ENCODE data around the gene SLC5A10. TPM values are rescaled to one million over a fixed set of nuclear protein-coding genes. Genes with fewer than 3 reads are reported as not detected.

Gene SLC5A10
- total RNA-seq, 1 experiment from 2014 or later: 0.17 TPM

- no peak for TF ChIP-seq EZH2 (IDR thresholded peaks at IDR 0.05; ENCODE audit: low read depth)
- TF ChIP-seq, protein P1, sequence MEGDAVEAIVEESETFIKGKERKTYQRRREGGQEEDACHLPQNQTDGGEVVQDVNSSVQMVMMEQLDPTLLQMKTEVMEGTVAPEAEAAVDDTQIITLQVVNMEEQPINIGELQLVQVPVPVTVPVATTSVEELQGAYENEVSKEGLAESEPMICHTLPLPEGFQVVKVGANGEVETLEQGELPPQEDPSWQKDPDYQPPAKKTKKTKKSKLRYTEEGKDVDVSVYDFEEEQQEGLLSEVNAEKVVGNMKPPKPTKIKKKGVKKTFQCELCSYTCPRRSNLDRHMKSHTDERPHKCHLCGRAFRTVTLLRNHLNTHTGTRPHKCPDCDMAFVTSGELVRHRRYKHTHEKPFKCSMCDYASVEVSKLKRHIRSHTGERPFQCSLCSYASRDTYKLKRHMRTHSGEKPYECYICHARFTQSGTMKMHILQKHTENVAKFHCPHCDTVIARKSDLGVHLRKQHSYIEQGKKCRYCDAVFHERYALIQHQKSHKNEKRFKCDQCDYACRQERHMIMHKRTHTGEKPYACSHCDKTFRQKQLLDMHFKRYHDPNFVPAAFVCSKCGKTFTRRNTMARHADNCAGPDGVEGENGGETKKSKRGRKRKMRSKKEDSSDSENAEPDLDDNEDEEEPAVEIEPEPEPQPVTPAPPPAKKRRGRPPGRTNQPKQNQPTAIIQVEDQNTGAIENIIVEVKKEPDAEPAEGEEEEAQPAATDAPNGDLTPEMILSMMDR (conservative IDR thresholded peaks at IDR 0.05): no peak
These were observed 13.7 kb downstream of the SLC5A10 start for GRCh38 chr17:18965530-18966236.

GRCh38 chr17:18966831-18967624 lies 15.1 kb downstream of the SLC5A10 start:
- POLR2A ChIA-PET (ENCODE audit: unreplicated experiment): no interaction called here
- H4K20me1 ChIP-seq (ENCODE audit: insufficient read depth): peaks cover 8% of the 10 kb centered on the region
- DNase-seq: peak in 1 of 2 experiments; percentile 53
- no peaks in the 10 kb centered on the region for H3K27me3 ChIP-seq (ENCODE audit: insufficient read depth, low read depth)
- CTCF ChIA-PET: no interaction called here
- intact Hi-C loops (cut with micrococcal nuclease; ENCODE audit: unreplicated experiment): no loop called here
- no peaks in the 10 kb centered on the region for H3K36me3 ChIP-seq (ENCODE audit: low read depth)
- no TSS peak for BruUV-seq (replicated peaks)
- peak overlapping the region; percentile 37; the same call in 1 of the 2 replicates for H3K27ac ChIP-seq
- H2AFZ ChIP-seq: no peak overlapping the region
- H3K4me2 ChIP-seq: peak overlapping the region; percentile 48
- H3K9me3 ChIP-seq (ENCODE audit: insufficient read depth, low read depth): no peaks in the 10 kb centered on the region
- peaks cover 39% of the 10 kb centered on the region for H3K4me1 ChIP-seq (replicated peaks; ENCODE audit: insufficient read depth)
- no peak overlapping the region for H3K4me3 ChIP-seq
- no peaks in the 10 kb centered on the region for H3K79me2 ChIP-seq (ENCODE audit: low read depth)
- H3F3A ChIP-seq (ENCODE audit: insufficient read depth, low read depth): peaks cover 40% of the 10 kb centered on the region; the same call in 1 of the 2 replicates
- H3K9me2 ChIP-seq (ENCODE audit: insufficient read depth): no peaks in the 10 kb centered on the region
- no peak for TF ChIP-seq EZH2 (IDR thresholded peaks at IDR 0.05; ENCODE audit: low read depth)
- TF ChIP-seq, protein P1 (conservative IDR thresholded peaks at IDR 0.05): no peak

More at GRCh38 chr17:18965530-18966236, 13.7 kb downstream of the SLC5A10 start:
- no peaks in the 10 kb centered on the region for H3K27me3 ChIP-seq (ENCODE audit: insufficient read depth, low read depth)
- peaks cover 38% of the 10 kb centered on the region for H3K4me1 ChIP-seq (replicated peaks; ENCODE audit: insufficient read depth)
- no peaks in the 10 kb centered on the region for H3K79me2 ChIP-seq (ENCODE audit: low read depth)
- H3K4me3 ChIP-seq: no peak overlapping the region
- no peak overlapping the region for H3K27ac ChIP-seq
- peaks cover 33% of the 10 kb centered on the region; the same call in 1 of the 2 replicates for H3F3A ChIP-seq (ENCODE audit: insufficient read depth, low read depth)
- peaks cover 8% of the 10 kb centered on the region for H4K20me1 ChIP-seq (ENCODE audit: insufficient read depth)
- CTCF ChIA-PET: no interaction called here
- intact Hi-C loops (cut with micrococcal nuclease; ENCODE audit: unreplicated experiment): no loop called here
- no TSS peak for BruUV-seq (replicated peaks)
- no peak for DNase-seq
- POLR2A ChIA-PET (ENCODE audit: unreplicated experiment): no interaction called here
- no peaks in the 10 kb centered on the region for H3K9me3 ChIP-seq (ENCODE audit: insufficient read depth, low read depth)
- H3K36me3 ChIP-seq (ENCODE audit: low read depth): no peaks in the 10 kb centered on the region
- no peak overlapping the region for H3K4me2 ChIP-seq
- H2AFZ ChIP-seq: no peak overlapping the region
- no peaks in the 10 kb centered on the region for H3K9me2 ChIP-seq (ENCODE audit: insufficient read depth)

- CTCF ChIA-PET: interaction anchor here (0.5 to 0.6 kb wide), 2 partner anchors 51 to 85 kb away, joined by 3 to 8 read pairs; no protein-coding TSS in a partner anchor
- POLR2A ChIA-PET (ENCODE audit: unreplicated experiment): interaction anchor here (0.6 to 0.7 kb wide), 3 partner anchors 15 to 110 kb away, joined by 3 to 5 read pairs (median 3); no protein-coding TSS in a partner anchor
- no peaks in the 10 kb centered on the region for H3K9me2 ChIP-seq (ENCODE audit: insufficient read depth)
- no peaks in the 10 kb centered on the region for H3K27me3 ChIP-seq (ENCODE audit: insufficient read depth, low read depth)
- H3K4me2 ChIP-seq: peak overlapping the region; percentile 48
- intact Hi-C loops (cut with micrococcal nuclease; ENCODE audit: unreplicated experiment): loop anchor here (2.0 kb wide), 1 partner anchor 37 kb away; the partner anchor contains the start of gene FAM83G
- no peaks in the 10 kb centered on the region for H3K36me3 ChIP-seq (ENCODE audit: low read depth)
- TF ChIP-seq, protein P1 (conservative IDR thresholded peaks at IDR 0.05): no peak
- no peak for TF ChIP-seq EZH2 (IDR thresholded peaks at IDR 0.05; ENCODE audit: low read depth)
- no peaks in the 10 kb centered on the region for H3K9me3 ChIP-seq (ENCODE audit: insufficient read depth, low read depth)
- no peak overlapping the region for H3K4me3 ChIP-seq
- peaks cover 39% of the 10 kb centered on the region for H3K4me1 ChIP-seq (replicated peaks; ENCODE audit: insufficient read depth)
- peaks cover 8% of the 10 kb centered on the region for H4K20me1 ChIP-seq (ENCODE audit: insufficient read depth)
- DNase-seq: peak; percentile 69 to 86
- peaks cover 37% of the 10 kb centered on the region; the same call in 1 of the 2 replicates for H3F3A ChIP-seq (ENCODE audit: insufficient read depth, low read depth)
- H2AFZ ChIP-seq: no peak overlapping the region
- H3K27ac ChIP-seq: peak overlapping the region; percentile 37
- no peaks in the 10 kb centered on the region for H3K79me2 ChIP-seq (ENCODE audit: low read depth)
- BruUV-seq (replicated peaks): no TSS peak
These were observed 16.0 kb downstream of the SLC5A10 start for GRCh38 chr17:18967916-18968315.
